Body of pancreas (tissue), 4 donors: Measurements from ENCODE around the gene ATP9B.

Source experiments
- POLR2A ChIP-seq, 3 donors: fragments of 450-650 bp; IDR thresholded peaks; one replicate each; pipeline ENCODE4 v1.6.1; 2016; ENCODE audit warnings: antibody characterized with exemption in 3 of 3, mild to moderate bottlenecking in 2 of 3
- TF ChIP-seq, protein P1 (sequence below), 7 experiments: fragments of 450-650 bp in 4 of 7; fragments of 200-600 bp in 3 of 7; sonication (generic) in 3 of 7; IDR thresholded peaks; one replicate each; pipeline ENCODE4 v1.5.1; 2016 to 2019; ENCODE audit warnings: antibody characterized with exemption in 7 of 7

- TF ChIP-seq, protein P1, sequence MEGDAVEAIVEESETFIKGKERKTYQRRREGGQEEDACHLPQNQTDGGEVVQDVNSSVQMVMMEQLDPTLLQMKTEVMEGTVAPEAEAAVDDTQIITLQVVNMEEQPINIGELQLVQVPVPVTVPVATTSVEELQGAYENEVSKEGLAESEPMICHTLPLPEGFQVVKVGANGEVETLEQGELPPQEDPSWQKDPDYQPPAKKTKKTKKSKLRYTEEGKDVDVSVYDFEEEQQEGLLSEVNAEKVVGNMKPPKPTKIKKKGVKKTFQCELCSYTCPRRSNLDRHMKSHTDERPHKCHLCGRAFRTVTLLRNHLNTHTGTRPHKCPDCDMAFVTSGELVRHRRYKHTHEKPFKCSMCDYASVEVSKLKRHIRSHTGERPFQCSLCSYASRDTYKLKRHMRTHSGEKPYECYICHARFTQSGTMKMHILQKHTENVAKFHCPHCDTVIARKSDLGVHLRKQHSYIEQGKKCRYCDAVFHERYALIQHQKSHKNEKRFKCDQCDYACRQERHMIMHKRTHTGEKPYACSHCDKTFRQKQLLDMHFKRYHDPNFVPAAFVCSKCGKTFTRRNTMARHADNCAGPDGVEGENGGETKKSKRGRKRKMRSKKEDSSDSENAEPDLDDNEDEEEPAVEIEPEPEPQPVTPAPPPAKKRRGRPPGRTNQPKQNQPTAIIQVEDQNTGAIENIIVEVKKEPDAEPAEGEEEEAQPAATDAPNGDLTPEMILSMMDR (IDR thresholded peaks at IDR 0.05), result no peak
- no peak for TF ChIP-seq POLR2A (IDR thresholded peaks at IDR 0.05)
These were observed 11.2 kb upstream of the ATP9B start for GRCh38 chr18:79058007-79058406.
